A549 (cell line): Measurements from ENCODE around the gene SDF2. TPM values are rescaled to one million over a fixed set of nuclear protein-coding genes. Genes with fewer than 3 reads are reported as not detected.

Experiments
- ATAC-seq, 2 experiments: fragments of 200-7000 bp in 1 of 2; fragments of >200 bp in 1 of 2; cut with Nextera tagmentation in 1 of 2; cut with Tn5 transposase in 1 of 2; 3 replicates each; pipeline versions ENCODE4 v1.8.0 to v1.9.1; 2018 to 2020; ENCODE audit warnings: mild to moderate bottlenecking in 1 of 2, moderate library complexity in 1 of 2
- CTCF ChIA-PET: fragments of 300-600 bp; sonication (Branson Sonifier 250); formaldehyde crosslinking; extraction: SDS; loops from one replicate; lab custom pipeline; 2021; ENCODE audit warnings: antibody characterized with exemption, inconsistent platforms; lab: Yijun Ruan, JAX
- POLR2A ChIA-PET: fragments of 350-600 bp; formaldehyde crosslinking; extraction: SDS; loops from one replicate; lab custom pipeline; 2021; ENCODE audit warnings: antibody characterized with exemption, inconsistent platforms; lab: Yijun Ruan, JAX
- DNase-seq, 2 experiments: peaks; one replicate each; pipeline versions ENCODE4 v3.0.0 to v3.0.0-alpha.2; 2011 to 2016; ENCODE audit warnings: low read depth in 1 of 2, low spot score in 1 of 2
- FAIRE-seq: peaks from 2 replicates; lab custom pipeline; 2011; peaks lifted over from hg19 to GRCh38; lab: Jason Lieb, UNC
- H3K27ac ChIP-seq, 2 experiments: fragments of >200 bp; sonication (Bioruptor Twin); formaldehyde crosslinking; 3 replicates each; pipeline ENCODE4 v1.5.1; 2016 to 2017
- H3K4me1 ChIP-seq: fragments of >200 bp; sonication (Bioruptor Twin); formaldehyde crosslinking; 3 replicates; pipeline ENCODE4 v1.6.1; 2016
- H3K4me2 ChIP-seq: fragments of >200 bp; sonication (Bioruptor Twin); formaldehyde crosslinking; 3 replicates; pipeline ENCODE4 v1.6.1; 2016
- H3K4me3 ChIP-seq: fragments of >200 bp; sonication (Bioruptor Twin); formaldehyde crosslinking; 3 replicates; pipeline ENCODE4 v1.5.1; 2016
- H3K9me3 ChIP-seq: fragments of >200 bp; sonication (Bioruptor Twin); formaldehyde crosslinking; 3 replicates; pipeline ENCODE4 v1.6.1; 2016
- EP300 ChIP-seq, 2 experiments: fragments of >200 bp; sonication (Bioruptor Twin); formaldehyde crosslinking; IDR thresholded peaks; 2 replicates in 1 of 2; 3 replicates in 1 of 2; pipeline ENCODE4 v1.6.1; 2016 to 2017
- FOSB ChIP-seq: fragments of 250-450 bp; sonication (Bioruptor Pico); IDR thresholded peaks from 2 replicates; pipeline ENCODE4 v1.5.0; 2020; ENCODE audit warnings: mild to moderate bottlenecking, moderate library complexity
- GATA3 ChIP-seq: IDR thresholded peaks from 2 replicates; pipeline ENCODE4 v1.6.1; 2012; ENCODE audit warnings: borderline replicate concordance
- HMGXB4 ChIP-seq: fragments of 250-450 bp; sonication (Bioruptor Pico); IDR thresholded peaks from 2 replicates; pipeline ENCODE4 v1.5.0; 2021; ENCODE audit warnings: mild to moderate bottlenecking, moderate library complexity, borderline replicate concordance
- HOXA7 ChIP-seq: fragments of 250-450 bp; sonication (Bioruptor Pico); IDR thresholded peaks from 2 replicates; pipeline ENCODE4 v1.5.0; 2020; ENCODE audit warnings: mild to moderate bottlenecking, moderate library complexity
- JUN ChIP-seq, 2 experiments: fragments of >200 bp; sonication (Bioruptor Twin); formaldehyde crosslinking; IDR thresholded peaks; 2 replicates in 1 of 2; 3 replicates in 1 of 2; pipeline ENCODE4 v1.6.1; 2016 to 2017
- KDM5A ChIP-seq: fragments of 200-600 bp; sonication (generic); IDR thresholded peaks from 2 replicates; pipeline ENCODE4 v1.6.1; 2016; ENCODE audit warnings: antibody characterized with exemption, mild to moderate bottlenecking
- MAZ ChIP-seq: fragments of 150-350 bp; IDR thresholded peaks from 2 replicates; pipeline ENCODE4 v1.6.1; 2014; ENCODE audit warnings: antibody characterized with exemption, low read depth, low read length, borderline replicate concordance
- MYC ChIP-seq: IDR thresholded peaks from 2 replicates; pipeline ENCODE4 v1.6.1; 2012; ENCODE audit warnings: mild to moderate bottlenecking, inconsistent platforms, low read length, improper control_type of control experiment, borderline replicate concordance
- NR3C1 ChIP-seq: fragments of >200 bp; sonication (Bioruptor Twin); formaldehyde crosslinking; IDR thresholded peaks from 3 replicates; pipeline ENCODE4 v1.6.1; 2017
- PBX3 ChIP-seq: IDR thresholded peaks from 2 replicates; pipeline ENCODE4 v1.6.1; 2012
- PHF8 ChIP-seq: fragments of 200-600 bp; sonication (generic); IDR thresholded peaks from 2 replicates; pipeline ENCODE4 v1.6.1; 2016; ENCODE audit warnings: low read depth, mild to moderate bottlenecking, antibody characterized with exemption, moderate library complexity, borderline replicate concordance
- RARB ChIP-seq: fragments of 250-450 bp; sonication (Bioruptor Pico); IDR thresholded peaks from 2 replicates; pipeline ENCODE4 v1.8.0; 2021; ENCODE audit warnings: mild to moderate bottlenecking, moderate library complexity
- RFX5 ChIP-seq: fragments of 450-650 bp; IDR thresholded peaks from 2 replicates; pipeline ENCODE4 v1.7.1; 2014; ENCODE audit warnings: antibody characterized with exemption, mild to moderate bottlenecking, moderate library complexity
- TP53 ChIP-seq: fragments of 250-450 bp; sonication (Bioruptor Pico); IDR thresholded peaks from 2 replicates; pipeline ENCODE4 v1.5.0; 2021; ENCODE audit warnings: mild to moderate bottlenecking, moderate library complexity
- ZC3H11A ChIP-seq: fragments of 450-650 bp; IDR thresholded peaks from 2 replicates; pipeline ENCODE4 v1.6.1; 2014; ENCODE audit warnings: antibody characterized with exemption, mild to moderate bottlenecking
- ZSCAN20 ChIP-seq: fragments of 250-450 bp; sonication (Bioruptor Pico); IDR thresholded peaks from 2 replicates; pipeline ENCODE4 v1.8.0; 2022; ENCODE audit warnings: mild to moderate bottlenecking, moderate library complexity
- WGBS: methylation state at CpG from one replicate; pipeline ENCODE4 v1.1.6; 2017; ENCODE audit errors: missing lambda C conversion rate; 5-methylcytosine and 5-hydroxymethylcytosine counted together
- polyA plus RNA-seq, 4 experiments: library from polyadenylated mRNA; depleted of rRNA in 3 of 4; stranded (reverse); fragments of >200 nt; fragmentation: RNase III in 1 of 4; extraction: RNeasy Plus Mini Kit Qiagen cat#74134 plus additional on column Dnase treatment in 1 of 4; gene quantifications; 2 replicates in 3 of 4; 3 replicates in 1 of 4; pipeline ENCODE4 v1.2.3, GENCODE V29; 2011 to 2017
- TF ChIP-seq, protein P1 (sequence below): IDR thresholded peaks from 2 replicates; pipeline ENCODE4 v1.6.1; 2012
- TF ChIP-seq, protein P2 (sequence below): fragments of >200 bp; sonication (Bioruptor Twin); formaldehyde crosslinking; IDR thresholded peaks from 3 replicates; pipeline ENCODE4 v1.5.1; 2016

The SDF2 gene
- polyA plus RNA-seq, 2 of the 4 experiments (the other 2 are of a cell fraction): 87.9 to 93.8 TPM

- ATAC-seq (peak; percentile 17 to 28; a peak in 3 of 6 replicates), FAIRE-seq (no peak), DNase-seq (no peak)
- WGBS: 81% methylated on average over 5 of the region's 5 CpGs
- ChIA-PET CTCF (interaction anchor here (0.7 to 31.4 kb wide), 7 partner anchors 3 to 240 kb away, joined by 3 to 335 read pairs (median 7); partner anchors contain the start of genes PROCA1 and RPL23A), POLR2A (interaction anchor here (2.4 kb wide), 1 partner anchor 14 kb away, joined by 9 read pairs; the partner anchor contains the start of gene RPL23A)
- H3K27ac ChIP-seq: 0 out of 6 replicates have a peak overlapping the region, but pooled peaks of 1 of the 2 experiments have one; percentile 13
- no peak for TF ChIP-seq EP300 (IDR thresholded peaks at IDR 0.05)
- TF ChIP-seq MYC: no peak
- no peak for TF ChIP-seq RFX5
- no peak for TF ChIP-seq JUN (IDR thresholded peaks at IDR 0.05)
- TF ChIP-seq ZSCAN20 (CRISPR knock-in tag): no peak
- TF ChIP-seq NR3C1: no peak
- TF ChIP-seq, protein P1, sequence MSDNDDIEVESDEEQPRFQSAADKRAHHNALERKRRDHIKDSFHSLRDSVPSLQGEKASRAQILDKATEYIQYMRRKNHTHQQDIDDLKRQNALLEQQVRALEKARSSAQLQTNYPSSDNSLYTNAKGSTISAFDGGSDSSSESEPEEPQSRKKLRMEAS: no peak
- no peak for TF ChIP-seq HOXA7
- TF ChIP-seq PBX3: no peak
- TF ChIP-seq RARB: no peak
- no peak for TF ChIP-seq HMGXB4 (CRISPR knock-in tag)
- TF ChIP-seq MAZ: no peak
- no peak for TF ChIP-seq FOSB (CRISPR knock-in tag)
- no peak for TF ChIP-seq ZC3H11A
- TF ChIP-seq KDM5A: no peak
- no peak overlapping the region for H3K4me2 ChIP-seq
- H3K4me3 ChIP-seq: no peak overlapping the region
- no peaks in the 10 kb centered on the region for H3K9me3 ChIP-seq
- 0 out of 3 replicates have a peak, but pooled peaks cover 2% of the 10 kb centered on the region for H3K4me1 ChIP-seq
These were observed 43.5 kb upstream of the SDF2 start for GRCh38 chr17:28705074-28705659.

DNA sequence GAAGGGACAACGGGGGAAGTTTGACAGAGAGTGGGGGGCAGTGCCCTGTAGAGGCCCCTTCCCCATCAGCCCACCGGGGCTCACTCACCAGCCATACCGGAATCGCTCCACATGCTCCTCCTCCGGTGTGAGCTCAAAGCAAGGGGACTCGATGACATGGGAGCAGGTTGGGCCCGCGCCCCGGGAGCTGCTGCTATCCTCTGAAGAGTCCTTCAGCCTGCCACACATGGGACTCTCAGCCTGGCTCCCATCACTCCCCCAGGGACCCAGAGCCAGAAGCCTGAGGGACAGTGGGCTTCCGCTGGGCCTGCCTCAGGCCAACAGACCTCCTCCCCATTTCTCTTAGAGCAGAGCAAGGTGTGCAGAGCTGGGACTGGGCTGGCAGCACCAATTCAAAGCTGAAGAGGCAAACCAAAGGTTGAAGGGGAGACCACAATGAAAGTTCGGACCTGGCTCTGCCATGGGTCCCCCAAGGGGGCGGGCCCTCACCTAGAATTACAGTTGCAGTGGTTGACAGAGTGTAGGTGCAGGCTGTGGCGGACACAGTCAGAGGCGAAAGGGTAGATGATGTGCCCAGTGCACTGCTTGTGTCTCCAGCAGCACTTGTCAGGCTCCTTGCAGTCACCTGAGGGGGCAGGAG lies 42.6 kb upstream of the SDF2 start:
- TF ChIP-seq TP53 (CRISPR knock-in tag): no peak
- TF ChIP-seq PHF8: no peak
- TF ChIP-seq, protein P2, sequence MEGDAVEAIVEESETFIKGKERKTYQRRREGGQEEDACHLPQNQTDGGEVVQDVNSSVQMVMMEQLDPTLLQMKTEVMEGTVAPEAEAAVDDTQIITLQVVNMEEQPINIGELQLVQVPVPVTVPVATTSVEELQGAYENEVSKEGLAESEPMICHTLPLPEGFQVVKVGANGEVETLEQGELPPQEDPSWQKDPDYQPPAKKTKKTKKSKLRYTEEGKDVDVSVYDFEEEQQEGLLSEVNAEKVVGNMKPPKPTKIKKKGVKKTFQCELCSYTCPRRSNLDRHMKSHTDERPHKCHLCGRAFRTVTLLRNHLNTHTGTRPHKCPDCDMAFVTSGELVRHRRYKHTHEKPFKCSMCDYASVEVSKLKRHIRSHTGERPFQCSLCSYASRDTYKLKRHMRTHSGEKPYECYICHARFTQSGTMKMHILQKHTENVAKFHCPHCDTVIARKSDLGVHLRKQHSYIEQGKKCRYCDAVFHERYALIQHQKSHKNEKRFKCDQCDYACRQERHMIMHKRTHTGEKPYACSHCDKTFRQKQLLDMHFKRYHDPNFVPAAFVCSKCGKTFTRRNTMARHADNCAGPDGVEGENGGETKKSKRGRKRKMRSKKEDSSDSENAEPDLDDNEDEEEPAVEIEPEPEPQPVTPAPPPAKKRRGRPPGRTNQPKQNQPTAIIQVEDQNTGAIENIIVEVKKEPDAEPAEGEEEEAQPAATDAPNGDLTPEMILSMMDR: no peak
- TF ChIP-seq PBX3: no peak
- no peak for TF ChIP-seq GATA3
- no peak for TF ChIP-seq JUN (IDR thresholded peaks at IDR 0.05)
- FAIRE-seq (no peak), ATAC-seq (peak in 1 of 2 experiments; percentile 4; a peak in 2 of 6 replicates), DNase-seq (no peak)
- H3K4me1 ChIP-seq: peaks cover 3% of the 10 kb centered on the region
- H3K4me3 ChIP-seq: no peak overlapping the region
- no peak overlapping the region for H3K27ac ChIP-seq
- POLR2A ChIA-PET: interaction anchor here (2.4 kb wide), 1 partner anchor 15 kb away, joined by 9 read pairs; the partner anchor contains the start of gene RPL23A
- no peak overlapping the region for H3K4me2 ChIP-seq
- WGBS: 86% methylated on average over 14 of the region's 14 CpGs
- CTCF ChIA-PET: interaction anchor here (0.7 to 31.4 kb wide), 6 partner anchors 4 to 61 kb away, joined by 3 to 335 read pairs (median 7); partner anchors contain the start of genes PROCA1 and RPL23A
- no peaks in the 10 kb centered on the region for H3K9me3 ChIP-seq
